Vagina (tissue), 2 donors: ENCODE measurements around the gene KRTAP13-1. TPM values are rescaled to one million over a fixed set of nuclear protein-coding genes. Genes with fewer than 3 reads are reported as not detected.

ENCODE experiments used
- DNase-seq, 2 donors: peaks; one replicate each; pipeline ENCODE4 v3.0.0-alpha.2; 2017; ENCODE audit errors: extremely low spot score in 2 of 2
- H3K27ac ChIP-seq: fragments of 200-600 bp; sonication (generic); one replicate; pipeline ENCODE4 v1.5.1; 2019
- H3K27me3 ChIP-seq: fragments of 200-600 bp; sonication (generic); one replicate; pipeline ENCODE4 v1.5.1; 2019
- H3K36me3 ChIP-seq, 2 donors: fragments of 200-600 bp; sonication (generic); one replicate each; pipeline ENCODE4 v1.5.1; 2017 to 2019
- H3K4me1 ChIP-seq: fragments of 200-600 bp; sonication (generic); one replicate; pipeline ENCODE4 v1.5.1; 2019
- H3K4me3 ChIP-seq, 2 donors: fragments of 200-600 bp; sonication (generic); 1 replicate in 1 of 2; 2 replicates in 1 of 2; pipeline ENCODE4 v1.5.1; 2016 to 2019
- H3K9me3 ChIP-seq: fragments of 200-600 bp; sonication (generic); one replicate; pipeline ENCODE4 v1.5.1; 2019
- POLR2A ChIP-seq, 2 donors: fragments of 450-650 bp; IDR thresholded peaks; one replicate each; pipeline ENCODE4 v1.6.1; 2017; ENCODE audit warnings: antibody characterized with exemption in 2 of 2, mild to moderate bottlenecking in 2 of 2, moderate library complexity in 2 of 2
- POLR2AphosphoS5 ChIP-seq, 2 donors: sonication (generic); formaldehyde crosslinking; IDR thresholded peaks; one replicate each; pipeline ENCODE4 v1.9.0; 2017; ENCODE audit warnings: antibody characterized with exemption in 2 of 2, mild to moderate bottlenecking in 2 of 2, low read depth in 1 of 2; ENCODE audit not compliant: insufficient read depth in 1 of 2
- intact Hi-C: fragments of 100-400 bp; cut with DNase I; formaldehyde crosslinking; loops from one replicate; pipeline ENCODE4 v1.15.1; 2023
- total RNA-seq: library from RNA; depleted of rRNA; stranded (reverse); fragments of >200 nt; gene quantifications from one replicate; pipeline ENCODE4 v1.2.3, GENCODE V29; 2016
- TF ChIP-seq, protein P1 (sequence below), 3 experiments: fragments of 450-650 bp in 2 of 3; fragments of 200-600 bp in 1 of 3; sonication (generic) in 1 of 3; IDR thresholded peaks; one replicate each; pipeline ENCODE4 v1.5.1; 2017 to 2019; ENCODE audit warnings: antibody characterized with exemption in 3 of 3, mild to moderate bottlenecking in 2 of 3, moderate library complexity in 2 of 3

KRTAP13-1 gene
- total RNA-seq, 1 donor from 2014 or later, result not detected

DNA sequence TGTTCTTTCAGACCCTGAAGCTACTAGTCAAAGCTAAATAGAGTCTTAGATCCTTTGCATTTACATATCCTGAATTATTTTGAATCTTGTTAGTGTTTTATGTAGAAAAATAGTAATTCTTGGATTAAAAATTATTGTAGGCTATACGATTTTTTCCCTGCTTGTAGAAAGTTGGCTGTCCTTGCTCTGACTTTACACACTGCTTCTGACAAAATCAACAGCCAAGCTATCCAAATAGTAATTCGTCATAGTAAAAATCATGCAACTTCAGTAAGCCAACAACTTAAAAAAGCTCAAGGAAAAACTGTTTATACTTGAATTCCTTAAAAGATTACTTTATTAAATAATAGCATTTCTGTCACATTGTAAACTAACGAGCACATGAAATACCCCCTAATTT lies 39.9 kb upstream of the KRTAP13-1 start:
- intact Hi-C loops, result no loop called here
- no peaks in the 10 kb centered on the region for H3K27me3 ChIP-seq
- no peaks in the 10 kb centered on the region for H3K4me1 ChIP-seq
- H3K36me3 ChIP-seq, result no peaks in the 10 kb centered on the region
- TF ChIP-seq POLR2A (IDR thresholded peaks at IDR 0.05), result no peak
- TF ChIP-seq, protein P1, sequence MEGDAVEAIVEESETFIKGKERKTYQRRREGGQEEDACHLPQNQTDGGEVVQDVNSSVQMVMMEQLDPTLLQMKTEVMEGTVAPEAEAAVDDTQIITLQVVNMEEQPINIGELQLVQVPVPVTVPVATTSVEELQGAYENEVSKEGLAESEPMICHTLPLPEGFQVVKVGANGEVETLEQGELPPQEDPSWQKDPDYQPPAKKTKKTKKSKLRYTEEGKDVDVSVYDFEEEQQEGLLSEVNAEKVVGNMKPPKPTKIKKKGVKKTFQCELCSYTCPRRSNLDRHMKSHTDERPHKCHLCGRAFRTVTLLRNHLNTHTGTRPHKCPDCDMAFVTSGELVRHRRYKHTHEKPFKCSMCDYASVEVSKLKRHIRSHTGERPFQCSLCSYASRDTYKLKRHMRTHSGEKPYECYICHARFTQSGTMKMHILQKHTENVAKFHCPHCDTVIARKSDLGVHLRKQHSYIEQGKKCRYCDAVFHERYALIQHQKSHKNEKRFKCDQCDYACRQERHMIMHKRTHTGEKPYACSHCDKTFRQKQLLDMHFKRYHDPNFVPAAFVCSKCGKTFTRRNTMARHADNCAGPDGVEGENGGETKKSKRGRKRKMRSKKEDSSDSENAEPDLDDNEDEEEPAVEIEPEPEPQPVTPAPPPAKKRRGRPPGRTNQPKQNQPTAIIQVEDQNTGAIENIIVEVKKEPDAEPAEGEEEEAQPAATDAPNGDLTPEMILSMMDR (IDR thresholded peaks at IDR 0.05), result no peak
- TF ChIP-seq POLR2AphosphoS5 (IDR thresholded peaks at IDR 0.05; ENCODE audit: insufficient read depth in 1 of 2, low read depth in 1 of 2), result no peak
- H3K27ac ChIP-seq, result no peak overlapping the region
- H3K4me3 ChIP-seq, result no peak overlapping the region
- DNase-seq, result no peak
- H3K9me3 ChIP-seq, result no peaks in the 10 kb centered on the region

- intact Hi-C loops, result no loop called here
- no peaks in the 10 kb centered on the region for H3K36me3 ChIP-seq
- no peaks in the 10 kb centered on the region for H3K4me1 ChIP-seq
- no peaks in the 10 kb centered on the region for H3K27me3 ChIP-seq
- H3K4me3 ChIP-seq, result no peak within 1 kb of the TSS
- no peaks in the 10 kb centered on the region for H3K9me3 ChIP-seq
- no peak for DNase-seq
- TF ChIP-seq, protein P1 (IDR thresholded peaks at IDR 0.05), result no peak
- TF ChIP-seq POLR2A (IDR thresholded peaks at IDR 0.05), result no peak
- no peak for TF ChIP-seq POLR2AphosphoS5 (IDR thresholded peaks at IDR 0.05; ENCODE audit: insufficient read depth in 1 of 2, low read depth in 1 of 2)
- no peak within 1 kb of the TSS for H3K27ac ChIP-seq
Observed at GRCh38 chr21:30372139-30372770, 23.6 kb upstream of the KRTAP13-1 start, which contains the start of gene KRTAP13-2. Gene KRTAP13-2 (minus strand): TSS chr21:30372271. CDS start chr21:30372213, 58 bp downstream.

DNA sequence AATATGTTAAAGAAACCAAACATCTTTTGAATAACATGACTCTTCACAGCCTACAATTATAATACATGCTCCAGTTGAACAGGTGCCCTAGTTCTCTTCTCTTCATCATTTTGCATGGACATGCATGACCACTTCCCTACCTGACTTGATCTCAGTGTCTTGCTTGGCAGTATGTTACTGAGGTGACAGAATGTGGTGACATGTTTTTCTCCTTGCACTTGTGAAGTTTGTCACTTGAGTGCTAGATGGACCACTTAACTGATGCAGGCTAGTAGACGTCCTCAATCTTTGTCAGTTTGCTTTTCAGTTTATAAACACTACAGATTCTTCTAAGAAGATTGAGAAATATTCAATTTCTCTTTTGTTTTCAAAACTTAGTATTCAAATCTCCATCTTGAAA lies 13.6 kb upstream of the KRTAP13-1 start:
- Histone ChIP-seq H3K27ac (no peak overlapping the region), H3K4me3 (no peak overlapping the region), H3K36me3 (no peaks in the 10 kb centered on the region), H3K9me3 (no peaks in the 10 kb centered on the region), H3K27me3 (no peaks in the 10 kb centered on the region), H3K4me1 (no peaks in the 10 kb centered on the region)
- TF ChIP-seq POLR2A (IDR thresholded peaks at IDR 0.05), result no peak
- TF ChIP-seq, protein P1 (IDR thresholded peaks at IDR 0.05), result no peak
- TF ChIP-seq POLR2AphosphoS5 (IDR thresholded peaks at IDR 0.05; ENCODE audit: insufficient read depth in 1 of 2, low read depth in 1 of 2), result no peak
- intact Hi-C loops, result no loop called here
- DNase-seq, result no peak

DNA sequence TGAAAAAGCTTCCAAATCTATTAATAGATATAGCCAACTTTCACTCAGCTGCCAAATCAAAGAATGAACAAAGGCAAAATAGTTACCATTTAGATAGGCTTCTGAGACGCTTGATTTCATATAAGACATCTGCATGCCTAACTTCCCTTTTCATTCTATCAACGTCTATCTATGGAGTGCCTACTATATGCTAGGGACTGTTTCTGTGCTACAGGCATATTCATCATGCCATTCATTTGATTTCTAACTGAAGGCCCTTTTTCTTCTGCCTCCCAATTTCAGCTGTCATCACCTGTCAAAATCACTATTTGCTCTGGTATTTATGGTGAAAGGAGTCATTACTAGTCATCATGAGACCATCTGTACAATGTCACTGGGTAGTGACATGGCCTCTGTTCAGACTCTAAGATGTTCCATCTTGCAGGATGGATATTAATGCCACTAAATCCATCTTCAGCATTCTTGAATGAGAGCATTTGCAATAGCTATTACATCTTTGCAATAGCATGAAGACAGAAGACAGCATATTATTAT lies 4.3 kb upstream of the KRTAP13-1 start:
- Histone ChIP-seq H3K27me3 (no peaks in the 10 kb centered on the region), H3K9me3 (no peaks in the 10 kb centered on the region), H3K36me3 (no peaks in the 10 kb centered on the region), H3K27ac (no peak overlapping the region), H3K4me1 (no peaks in the 10 kb centered on the region), H3K4me3 (no peak overlapping the region)
- intact Hi-C loops, result no loop called here
- TF ChIP-seq, protein P1 (IDR thresholded peaks at IDR 0.05), result no peak
- no peak for TF ChIP-seq POLR2A (IDR thresholded peaks at IDR 0.05)
- no peak for TF ChIP-seq POLR2AphosphoS5 (IDR thresholded peaks at IDR 0.05; ENCODE audit: insufficient read depth in 1 of 2, low read depth in 1 of 2)
- DNase-seq, result no peak

DNA sequence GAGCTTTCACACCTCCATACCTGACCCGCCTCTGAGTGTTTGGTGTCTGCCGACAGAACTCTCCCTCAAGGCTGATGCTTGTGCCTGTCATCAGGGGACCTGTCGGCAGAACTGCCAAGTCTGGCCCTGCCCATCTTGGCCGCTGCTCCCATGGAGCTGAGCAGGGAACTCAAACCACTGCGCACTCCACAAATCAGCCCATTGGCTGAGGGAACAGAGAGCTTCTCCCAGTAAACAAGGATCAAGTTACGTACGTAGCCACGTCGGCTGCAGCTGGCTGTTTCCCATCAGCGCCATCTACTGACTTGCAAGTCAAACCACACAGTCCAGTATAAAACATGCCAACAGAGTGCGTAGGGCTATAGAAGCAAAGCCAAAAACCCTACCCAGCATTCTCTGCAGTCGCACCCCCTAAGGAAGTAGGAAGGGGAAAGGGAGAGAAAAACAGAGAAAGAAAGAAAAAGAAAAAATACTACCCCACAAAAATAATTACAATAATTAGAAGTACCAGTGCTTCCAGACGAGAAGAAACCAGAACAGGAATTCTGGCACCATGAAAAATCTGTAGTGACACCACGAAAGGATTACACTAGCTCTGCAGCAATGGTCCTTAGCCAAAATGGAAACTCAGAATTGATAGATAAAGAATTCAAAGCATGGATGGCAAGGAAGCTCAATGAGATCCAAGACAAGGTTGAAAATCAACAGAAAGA lies 13.1 kb downstream of the KRTAP13-1 start:
- no peaks in the 10 kb centered on the region for H3K27me3 ChIP-seq
- H3K36me3 ChIP-seq, result no peaks in the 10 kb centered on the region
- H3K9me3 ChIP-seq, result no peaks in the 10 kb centered on the region
- intact Hi-C loops, result no loop called here
- no peak for DNase-seq
- no peaks in the 10 kb centered on the region for H3K4me1 ChIP-seq
- TF ChIP-seq, protein P1 (IDR thresholded peaks at IDR 0.05), result no peak
- TF ChIP-seq POLR2AphosphoS5 (IDR thresholded peaks at IDR 0.05; ENCODE audit: insufficient read depth in 1 of 2, low read depth in 1 of 2) (no peak), POLR2A (IDR thresholded peaks at IDR 0.05) (no peak)
- H3K4me3 ChIP-seq, result no peak overlapping the region
- H3K27ac ChIP-seq, result no peak overlapping the region
